SU-DHL-6 (cell line): ENCODE results near the gene BMP7.

Experiments used
- EZH2phosphoT487 ChIP-seq: fragments of 200-600 bp; sonication (generic), shearing (Covaris generic); conservative IDR thresholded peaks from 2 replicates; pipeline ENCODE4 v1.6.1; 2018; ENCODE audit warnings: mild to moderate bottlenecking, antibody characterized with exemption, low read length, moderate library complexity, mixed read lengths
- TF ChIP-seq, protein P1 (sequence below): fragments of 200-600 bp; sonication (generic); IDR thresholded peaks from one replicate; pipeline ENCODE4 v1.5.1; 2017; ENCODE audit warnings: antibody characterized with exemption, mild to moderate bottlenecking, low read length, moderate library complexity; ENCODE audit not compliant: insufficient read depth, poor library complexity, severe bottlenecking

DNA sequence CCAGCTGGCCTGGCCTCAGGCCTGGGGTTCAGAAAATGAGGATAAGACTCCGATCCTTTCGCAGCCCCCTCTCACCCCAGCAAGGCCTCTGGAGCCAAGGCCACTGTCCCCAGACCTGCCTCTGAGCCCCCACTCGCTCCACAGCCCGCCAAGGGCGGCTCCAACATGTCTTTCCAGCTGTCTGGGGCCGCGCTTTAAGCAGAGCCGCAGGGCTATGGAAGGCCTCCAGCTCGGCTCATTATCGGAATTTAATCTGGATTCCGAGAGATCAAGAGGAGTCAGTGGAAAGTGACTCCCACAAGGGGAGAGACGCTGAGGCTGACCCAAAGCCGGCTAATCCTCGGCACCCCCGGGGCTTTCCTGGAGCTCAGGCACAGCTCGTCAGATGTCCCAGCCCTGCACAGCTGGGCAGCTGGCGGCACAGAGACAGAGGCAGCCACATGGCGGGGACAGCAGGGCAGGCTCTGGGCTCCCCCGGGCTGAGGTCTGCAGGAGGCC is 41.8 kb downstream of the BMP7 start:
- TF ChIP-seq, protein P1, sequence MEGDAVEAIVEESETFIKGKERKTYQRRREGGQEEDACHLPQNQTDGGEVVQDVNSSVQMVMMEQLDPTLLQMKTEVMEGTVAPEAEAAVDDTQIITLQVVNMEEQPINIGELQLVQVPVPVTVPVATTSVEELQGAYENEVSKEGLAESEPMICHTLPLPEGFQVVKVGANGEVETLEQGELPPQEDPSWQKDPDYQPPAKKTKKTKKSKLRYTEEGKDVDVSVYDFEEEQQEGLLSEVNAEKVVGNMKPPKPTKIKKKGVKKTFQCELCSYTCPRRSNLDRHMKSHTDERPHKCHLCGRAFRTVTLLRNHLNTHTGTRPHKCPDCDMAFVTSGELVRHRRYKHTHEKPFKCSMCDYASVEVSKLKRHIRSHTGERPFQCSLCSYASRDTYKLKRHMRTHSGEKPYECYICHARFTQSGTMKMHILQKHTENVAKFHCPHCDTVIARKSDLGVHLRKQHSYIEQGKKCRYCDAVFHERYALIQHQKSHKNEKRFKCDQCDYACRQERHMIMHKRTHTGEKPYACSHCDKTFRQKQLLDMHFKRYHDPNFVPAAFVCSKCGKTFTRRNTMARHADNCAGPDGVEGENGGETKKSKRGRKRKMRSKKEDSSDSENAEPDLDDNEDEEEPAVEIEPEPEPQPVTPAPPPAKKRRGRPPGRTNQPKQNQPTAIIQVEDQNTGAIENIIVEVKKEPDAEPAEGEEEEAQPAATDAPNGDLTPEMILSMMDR = no peak
- no peak for TF ChIP-seq EZH2phosphoT487
